ENCODE measurements around the gene FAHD2A.
"Not testable (repeated sequence)": the region's sequence is repeated elsewhere in the genome, so short reads cannot be mapped to it uniquely, and the experiment has no call there.

- TF ChIP-seq, protein P1, sequence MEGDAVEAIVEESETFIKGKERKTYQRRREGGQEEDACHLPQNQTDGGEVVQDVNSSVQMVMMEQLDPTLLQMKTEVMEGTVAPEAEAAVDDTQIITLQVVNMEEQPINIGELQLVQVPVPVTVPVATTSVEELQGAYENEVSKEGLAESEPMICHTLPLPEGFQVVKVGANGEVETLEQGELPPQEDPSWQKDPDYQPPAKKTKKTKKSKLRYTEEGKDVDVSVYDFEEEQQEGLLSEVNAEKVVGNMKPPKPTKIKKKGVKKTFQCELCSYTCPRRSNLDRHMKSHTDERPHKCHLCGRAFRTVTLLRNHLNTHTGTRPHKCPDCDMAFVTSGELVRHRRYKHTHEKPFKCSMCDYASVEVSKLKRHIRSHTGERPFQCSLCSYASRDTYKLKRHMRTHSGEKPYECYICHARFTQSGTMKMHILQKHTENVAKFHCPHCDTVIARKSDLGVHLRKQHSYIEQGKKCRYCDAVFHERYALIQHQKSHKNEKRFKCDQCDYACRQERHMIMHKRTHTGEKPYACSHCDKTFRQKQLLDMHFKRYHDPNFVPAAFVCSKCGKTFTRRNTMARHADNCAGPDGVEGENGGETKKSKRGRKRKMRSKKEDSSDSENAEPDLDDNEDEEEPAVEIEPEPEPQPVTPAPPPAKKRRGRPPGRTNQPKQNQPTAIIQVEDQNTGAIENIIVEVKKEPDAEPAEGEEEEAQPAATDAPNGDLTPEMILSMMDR (IDR thresholded peaks at IDR 0.05) = not testable (repeated sequence)
- not testable (repeated sequence) for TF ChIP-seq EP300 (IDR thresholded peaks at IDR 0.05)
These were observed 521 bp upstream of the FAHD2A start for GRCh38 chr2:95402004-95402369.
